CD14-positive monocyte (primary cell): ENCODE data around the gene LCNL1. TPM values are rescaled to one million over a fixed set of nuclear protein-coding genes. Genes with fewer than 3 reads are reported as not detected.
A peak's percentile ranks its signal among the peaks of the same experiment; 100 is the strongest.

Source experiments
- DNase-seq, 3 donors: peaks; one replicate each; pipeline ENCODE4 v3.0.0-alpha.2; 2011 to 2022
- H2AFZ ChIP-seq: 2 replicates; pipeline ENCODE4 v1.6.0; 2012; ENCODE audit warnings: mild to moderate bottlenecking, low read depth, low read length, inconsistent platforms; ENCODE audit not compliant: insufficient read depth, poor library complexity, severe bottlenecking
- H3K27ac ChIP-seq, 2 donors: 1 replicate in 1 of 2; 2 replicates in 1 of 2; pipeline ENCODE4 v1.5.1; 2012 to 2013; ENCODE audit warnings: low read length in 2 of 2, control low read depth in 1 of 2, inconsistent platforms in 1 of 2, low read depth in 1 of 2, mild to moderate bottlenecking in 1 of 2
- H3K27me3 ChIP-seq, 2 donors: one replicate each; pipeline versions ENCODE4 v1.6.0 to v1.6.1; 2011 to 2013; ENCODE audit warnings: low read length in 2 of 2; ENCODE audit not compliant: control insufficient read depth in 2 of 2, insufficient read depth in 2 of 2
- H3K36me3 ChIP-seq, 2 donors: replicated peaks in 1 of 2; 1 replicate in 1 of 2; 2 replicates in 1 of 2; pipeline versions ENCODE4 v1.5.1 to v1.6.1; 2012 to 2013; ENCODE audit warnings: low read length in 2 of 2, control low read depth in 1 of 2, inconsistent platforms in 1 of 2, mild to moderate bottlenecking in 1 of 2; ENCODE audit not compliant: insufficient read depth in 2 of 2, control insufficient read depth in 1 of 2
- H3K4me1 ChIP-seq, 2 donors: 1 replicate in 1 of 2; 2 replicates in 1 of 2; pipeline versions ENCODE4 v1.5.1 to v1.6.1; 2012 to 2013; ENCODE audit warnings: low read length in 2 of 2, control low read depth in 1 of 2, inconsistent platforms in 1 of 2, mild to moderate bottlenecking in 1 of 2, moderate library complexity in 1 of 2; ENCODE audit not compliant: insufficient read depth in 2 of 2, control insufficient read depth in 1 of 2
- H3K4me2 ChIP-seq: replicated peaks from 2 replicates; pipeline ENCODE3; 2012; ENCODE audit warnings: low read length, moderate library complexity, mild to moderate bottlenecking; ENCODE audit not compliant: poor library complexity, severe bottlenecking; ENCODE audit errors: extremely low read depth
- H3K4me3 ChIP-seq, 3 experiments: fragments of 200-600 bp in 1 of 3; sonication (generic) in 1 of 3; replicated peaks in 1 of 3; 1 replicate in 2 of 3; 2 replicates in 1 of 3; pipeline ENCODE4 v1.5.1; 2011 to 2013; ENCODE audit warnings: low read length in 3 of 3, mild to moderate bottlenecking in 3 of 3, control low read depth in 2 of 3, low read depth in 2 of 3, inconsistent platforms in 1 of 3, moderate library complexity in 1 of 3
- H3K79me2 ChIP-seq: 2 replicates; pipeline ENCODE4 v1.6.0; 2012; ENCODE audit warnings: mild to moderate bottlenecking, control low read depth, inconsistent platforms, low read length, moderate library complexity; ENCODE audit not compliant: insufficient read depth
- H3K9ac ChIP-seq: 2 replicates; pipeline ENCODE4 v1.6.0; 2017; ENCODE audit warnings: low read length, mild to moderate bottlenecking; ENCODE audit not compliant: insufficient read depth, poor library complexity, severe bottlenecking
- H3K9me3 ChIP-seq, 2 donors: replicated peaks in 1 of 2; 1 replicate in 1 of 2; 2 replicates in 1 of 2; pipeline versions ENCODE4 v1.5.1 to v1.6.1; 2012 to 2013; ENCODE audit warnings: low read length in 2 of 2, control low read depth in 1 of 2; ENCODE audit not compliant: control insufficient read depth in 1 of 2, insufficient read depth in 1 of 2
- H4K20me1 ChIP-seq: 2 replicates; pipeline ENCODE4 v1.6.0; 2012; ENCODE audit warnings: mild to moderate bottlenecking, low read length, control low read depth, moderate library complexity; ENCODE audit not compliant: insufficient read depth
- H3K27ac Mint-ChIP-seq, 7 donors: one replicate each; pipeline ENCODE4 v1.8.0; 2020; ENCODE audit warnings: mild to moderate bottlenecking in 7 of 7, mixed read lengths in 7 of 7, moderate library complexity in 6 of 7, inconsistent platforms in 2 of 7
- H3K27me3 Mint-ChIP-seq, 3 donors: one replicate each; pipeline ENCODE4 v1.8.0; 2021 to 2022; ENCODE audit warnings: low read depth in 3 of 3, mild to moderate bottlenecking in 3 of 3, mixed read lengths in 3 of 3, moderate library complexity in 3 of 3, inconsistent platforms in 1 of 3
- H3K36me3 Mint-ChIP-seq, 2 donors: one replicate each; pipeline ENCODE4 v1.8.0; 2020; ENCODE audit warnings: mixed read lengths in 2 of 2, inconsistent platforms in 1 of 2, mild to moderate bottlenecking in 1 of 2
- H3K4me1 Mint-ChIP-seq: one replicate; pipeline ENCODE4 v1.8.0; 2020; ENCODE audit warnings: mild to moderate bottlenecking, mixed read lengths
- H3K4me3 Mint-ChIP-seq, 2 donors: one replicate each; pipeline ENCODE4 v1.8.0; 2020; ENCODE audit warnings: mild to moderate bottlenecking in 2 of 2, mixed read lengths in 2 of 2, moderate library complexity in 1 of 2
- H3K9me3 Mint-ChIP-seq, 7 donors: one replicate each; pipeline ENCODE4 v1.8.0; 2020 to 2022; ENCODE audit warnings: mixed read lengths in 7 of 7, mild to moderate bottlenecking in 6 of 7, moderate library complexity in 6 of 7, inconsistent platforms in 2 of 7
- CTCF ChIP-seq: fragments of 200-600 bp; IDR thresholded peaks from one replicate; pipeline ENCODE4 v1.8.0; 2022; ENCODE audit warnings: antibody characterized with exemption, mild to moderate bottlenecking
- WGBS: methylation state at CpG from one replicate; pipeline ENCODE4 v1.1.5; 2013; ENCODE audit warnings: missing lambda C conversion rate; ENCODE audit not compliant: insufficient coverage; 5-methylcytosine and 5-hydroxymethylcytosine counted together
- intact Hi-C, 2 donors: fragments of 100-400 bp; cut with micrococcal nuclease; formaldehyde crosslinking; loops; one replicate each; pipeline versions ENCODE4 v1.15.0 to v1.15.1; 2023
- polyA plus RNA-seq, 3 donors: library from polyadenylated mRNA; depleted of rRNA in 1 of 3; unstranded in 2 of 3; stranded (reverse) in 1 of 3; fragments of 300-500 nt in 2 of 3; fragments of >200 nt in 1 of 3; fragmentation: Illumina TruSeq in 2 of 3; gene quantifications; 1 replicate in 2 of 3; 2 replicates in 1 of 3; pipeline ENCODE4 v1.2.3, GENCODE V29; 2012 to 2021

LCNL1 gene
- polyA plus RNA-seq, 3 donors = 0.04 TPM; not detected in 2

- H3K27ac ChIP-seq = no peak overlapping the region
- intact Hi-C loops = no loop called here
- H3K9me3 ChIP-seq = peaks cover 0 to 10% of the 10 kb centered on the region in 2 donors
- no peak for DNase-seq
- no peaks in the 10 kb centered on the region for H3K79me2 ChIP-seq
- peaks cover 49% of the 10 kb centered on the region for H3K4me1 Mint-ChIP-seq
- H3K4me2 ChIP-seq = no peak overlapping the region
- no peak overlapping the region for H3K4me3 Mint-ChIP-seq
- H3K27ac Mint-ChIP-seq = peak overlapping the region in 1 of 7 donors; percentile 18
- H3K27me3 ChIP-seq = peaks cover 0 to 10% of the 10 kb centered on the region in 2 donors
- H3K4me3 ChIP-seq = no peak overlapping the region
- peaks cover 4 to 16% (median 8%) of the 10 kb centered on the region in 7 donors for H3K9me3 Mint-ChIP-seq
- no peak for TF ChIP-seq CTCF
- H3K36me3 Mint-ChIP-seq = peaks cover 0 to 2% of the 10 kb centered on the region in 2 donors
- no peaks in the 10 kb centered on the region for H3K36me3 ChIP-seq
- no peaks in the 10 kb centered on the region for H4K20me1 ChIP-seq
- H3K4me1 ChIP-seq = peaks cover 51 to 52% of the 10 kb centered on the region in 2 donors
- H3K9ac ChIP-seq = no peak overlapping the region
- H2AFZ ChIP-seq = no peak overlapping the region
- 87% methylated on average over 16 of the region's 20 CpGs for WGBS
- peaks cover 13 to 21% (median 14%) of the 10 kb centered on the region in 3 donors for H3K27me3 Mint-ChIP-seq
Measured at GRCh38 chr9:137001857-137002645, 19.3 kb downstream of the LCNL1 start.

GRCh38 chr9:137002646-137003041 lies 19.9 kb downstream of the LCNL1 start:
- peaks cover 4 to 16% (median 8%) of the 10 kb centered on the region in 7 donors for H3K9me3 Mint-ChIP-seq
- intact Hi-C loops = no loop called here

More at GRCh38 chr9:137002646-137003041, 19.9 kb downstream of the LCNL1 start:
- Histone ChIP-seq H2AFZ (no peak overlapping the region), H3K4me3 (no peak overlapping the region), H3K9ac (no peak overlapping the region), H4K20me1 (no peaks in the 10 kb centered on the region), H3K27ac (no peak overlapping the region), H3K4me1 (peaks cover 45 to 46% of the 10 kb centered on the region in 2 donors), H3K4me2 (no peak overlapping the region), H3K27me3 (peaks cover 0 to 4% of the 10 kb centered on the region in 2 donors), H3K36me3 (no peaks in the 10 kb centered on the region), H3K79me2 (no peaks in the 10 kb centered on the region), H3K9me3 (peaks cover 0 to 10% of the 10 kb centered on the region in 2 donors)
- Mint-ChIP-seq H3K27me3 (peaks cover 11 to 16% (median 12%) of the 10 kb centered on the region in 3 donors), H3K36me3 (peaks cover 0 to 2% of the 10 kb centered on the region in 2 donors), H3K4me3 (no peak overlapping the region), H3K27ac (no peak overlapping the region), H3K4me1 (peaks cover 46% of the 10 kb centered on the region)
- no peak for TF ChIP-seq CTCF
- 86% methylated on average over 10 of the region's 10 CpGs for WGBS
- DNase-seq = no peak
